Thoracic aorta (tissue), 2 donors: ENCODE measurements around the gene CCNB2. TPM values are rescaled to one million over a fixed set of nuclear protein-coding genes. Genes with fewer than 3 reads are reported as not detected.

Experiments
- total RNA-seq, 2 donors: library from RNA; depleted of rRNA; stranded (reverse); fragments of >200 nt; gene quantifications; one replicate each; pipeline versions ENCODE4 v1.1.0 to v1.2.3, GENCODE V29; 2016

CCNB2 gene
- total RNA-seq, 2 donors from 2014 or later, result 0.42 to 0.54 TPM

Other genes with a start within 250 kb of the CCNB2 start
- 100 to 1,000 TPM in 1 of 2 donors, 10 to 100 TPM in 1; 50.9 to 146 TPM for gene SLTM, start 171.5 kb upstream of the CCNB2 start, total RNA-seq
- 10 to 100 TPM; 33.8 to 34.1 TPM for gene RNF111, start 117.5 kb upstream of the CCNB2 start, total RNA-seq
- not detected for gene LDHAL6B, start 101.7 kb downstream of the CCNB2 start, total RNA-seq